ENCODE data around the gene AEBP2.
"Not testable (repeated sequence)": the region's sequence is repeated elsewhere in the genome, so short reads cannot be mapped to it uniquely, and the experiment has no call there.

- TF ChIP-seq, protein P1, sequence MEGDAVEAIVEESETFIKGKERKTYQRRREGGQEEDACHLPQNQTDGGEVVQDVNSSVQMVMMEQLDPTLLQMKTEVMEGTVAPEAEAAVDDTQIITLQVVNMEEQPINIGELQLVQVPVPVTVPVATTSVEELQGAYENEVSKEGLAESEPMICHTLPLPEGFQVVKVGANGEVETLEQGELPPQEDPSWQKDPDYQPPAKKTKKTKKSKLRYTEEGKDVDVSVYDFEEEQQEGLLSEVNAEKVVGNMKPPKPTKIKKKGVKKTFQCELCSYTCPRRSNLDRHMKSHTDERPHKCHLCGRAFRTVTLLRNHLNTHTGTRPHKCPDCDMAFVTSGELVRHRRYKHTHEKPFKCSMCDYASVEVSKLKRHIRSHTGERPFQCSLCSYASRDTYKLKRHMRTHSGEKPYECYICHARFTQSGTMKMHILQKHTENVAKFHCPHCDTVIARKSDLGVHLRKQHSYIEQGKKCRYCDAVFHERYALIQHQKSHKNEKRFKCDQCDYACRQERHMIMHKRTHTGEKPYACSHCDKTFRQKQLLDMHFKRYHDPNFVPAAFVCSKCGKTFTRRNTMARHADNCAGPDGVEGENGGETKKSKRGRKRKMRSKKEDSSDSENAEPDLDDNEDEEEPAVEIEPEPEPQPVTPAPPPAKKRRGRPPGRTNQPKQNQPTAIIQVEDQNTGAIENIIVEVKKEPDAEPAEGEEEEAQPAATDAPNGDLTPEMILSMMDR (IDR thresholded peaks at IDR 0.05) = not testable (repeated sequence)
- TF ChIP-seq POLR2A (IDR thresholded peaks at IDR 0.05) = not testable (repeated sequence)
These were observed 46.6 kb upstream of the AEBP2 start for GRCh38 chr12:19392644-19393043.

Measured in body of pancreas (tissue), 4 donors.